A549 (cell line): Measurements from ENCODE around the gene ABHD6. TPM values are rescaled to one million over a fixed set of nuclear protein-coding genes. Genes with fewer than 3 reads are reported as not detected.

Source experiments
- ATAC-seq, 2 experiments: fragments of 200-7000 bp in 1 of 2; fragments of >200 bp in 1 of 2; cut with Nextera tagmentation in 1 of 2; cut with Tn5 transposase in 1 of 2; 3 replicates each; pipeline versions ENCODE4 v1.8.0 to v1.9.1; 2018 to 2020; ENCODE audit warnings: mild to moderate bottlenecking in 1 of 2, moderate library complexity in 1 of 2
- CTCF ChIA-PET: fragments of 300-600 bp; sonication (Branson Sonifier 250); formaldehyde crosslinking; extraction: SDS; loops from one replicate; lab custom pipeline; 2021; ENCODE audit warnings: antibody characterized with exemption, inconsistent platforms; lab: Yijun Ruan, JAX
- POLR2A ChIA-PET: fragments of 350-600 bp; formaldehyde crosslinking; extraction: SDS; loops from one replicate; lab custom pipeline; 2021; ENCODE audit warnings: antibody characterized with exemption, inconsistent platforms; lab: Yijun Ruan, JAX
- DNase-seq, 2 experiments: peaks; one replicate each; pipeline versions ENCODE4 v3.0.0 to v3.0.0-alpha.2; 2011 to 2016; ENCODE audit warnings: low read depth in 1 of 2, low spot score in 1 of 2
- FAIRE-seq: peaks from 2 replicates; lab custom pipeline; 2011; peaks lifted over from hg19 to GRCh38; lab: Jason Lieb, UNC
- H3K27ac ChIP-seq, 2 experiments: fragments of >200 bp; sonication (Bioruptor Twin); formaldehyde crosslinking; 3 replicates each; pipeline ENCODE4 v1.5.1; 2016 to 2017
- H3K4me1 ChIP-seq: fragments of >200 bp; sonication (Bioruptor Twin); formaldehyde crosslinking; 3 replicates; pipeline ENCODE4 v1.6.1; 2016
- H3K4me2 ChIP-seq: fragments of >200 bp; sonication (Bioruptor Twin); formaldehyde crosslinking; 3 replicates; pipeline ENCODE4 v1.6.1; 2016
- H3K4me3 ChIP-seq: fragments of >200 bp; sonication (Bioruptor Twin); formaldehyde crosslinking; 3 replicates; pipeline ENCODE4 v1.5.1; 2016
- H3K9me3 ChIP-seq: fragments of >200 bp; sonication (Bioruptor Twin); formaldehyde crosslinking; 3 replicates; pipeline ENCODE4 v1.6.1; 2016
- CHD4 ChIP-seq: fragments of 200-600 bp; sonication (generic); IDR thresholded peaks from 2 replicates; pipeline ENCODE4 v1.6.1; 2016; ENCODE audit warnings: antibody characterized with exemption, mild to moderate bottlenecking, borderline replicate concordance
- EHF ChIP-seq: fragments of 250-450 bp; sonication (Bioruptor Pico); IDR thresholded peaks from 2 replicates; pipeline ENCODE4 v1.5.0; 2020; ENCODE audit warnings: mild to moderate bottlenecking
- EP300 ChIP-seq, 2 experiments: fragments of >200 bp; sonication (Bioruptor Twin); formaldehyde crosslinking; IDR thresholded peaks; 2 replicates in 1 of 2; 3 replicates in 1 of 2; pipeline ENCODE4 v1.6.1; 2016 to 2017
- FOSL2 ChIP-seq, 2 experiments: fragments of 450-650 bp in 1 of 2; fragments of >200 bp in 1 of 2; sonication (Bioruptor Twin) in 1 of 2; formaldehyde crosslinking; IDR thresholded peaks; 2 replicates each; pipeline versions ENCODE4 v1.5.0 to v1.6.1; 2016 to 2020; ENCODE audit warnings: mild to moderate bottlenecking in 1 of 2, moderate library complexity in 1 of 2
- HDAC2 ChIP-seq: fragments of 200-600 bp; sonication (generic); IDR thresholded peaks from 2 replicates; pipeline ENCODE4 v1.6.1; 2016
- HES2 ChIP-seq: fragments of >200 bp; sonication (Bioruptor Twin); formaldehyde crosslinking; IDR thresholded peaks from 2 replicates; pipeline ENCODE4 v1.6.1; 2016
- JUNB ChIP-seq: fragments of >200 bp; sonication (Bioruptor Twin); formaldehyde crosslinking; IDR thresholded peaks from 2 replicates; pipeline ENCODE4 v1.6.1; 2016
- MAZ ChIP-seq: fragments of 150-350 bp; IDR thresholded peaks from 2 replicates; pipeline ENCODE4 v1.6.1; 2014; ENCODE audit warnings: antibody characterized with exemption, low read depth, low read length, borderline replicate concordance
- NFE2L2 ChIP-seq: fragments of 150-350 bp; conservative IDR thresholded peaks from 2 replicates; pipeline ENCODE4 v1.6.1; 2014; ENCODE audit warnings: low read length
- NR3C1 ChIP-seq: fragments of >200 bp; sonication (Bioruptor Twin); formaldehyde crosslinking; IDR thresholded peaks from 3 replicates; pipeline ENCODE4 v1.6.1; 2017
- RARB ChIP-seq: fragments of 250-450 bp; sonication (Bioruptor Pico); IDR thresholded peaks from 2 replicates; pipeline ENCODE4 v1.8.0; 2021; ENCODE audit warnings: mild to moderate bottlenecking, moderate library complexity
- RCOR1 ChIP-seq: fragments of 150-350 bp; IDR thresholded peaks from 2 replicates; pipeline ENCODE4 v1.6.1; 2014; ENCODE audit warnings: antibody characterized with exemption, low read length, low read depth
- RFX5 ChIP-seq: fragments of 450-650 bp; IDR thresholded peaks from 2 replicates; pipeline ENCODE4 v1.7.1; 2014; ENCODE audit warnings: antibody characterized with exemption, mild to moderate bottlenecking, moderate library complexity
- USF2 ChIP-seq: fragments of 450-650 bp; IDR thresholded peaks from 2 replicates; pipeline ENCODE4 v1.6.1; 2014; ENCODE audit warnings: antibody characterized with exemption
- WGBS: methylation state at CpG from one replicate; pipeline ENCODE4 v1.1.6; 2017; ENCODE audit errors: missing lambda C conversion rate; 5-methylcytosine and 5-hydroxymethylcytosine counted together
- polyA plus RNA-seq, 4 experiments: library from polyadenylated mRNA; depleted of rRNA in 3 of 4; stranded (reverse); fragments of >200 nt; fragmentation: RNase III in 1 of 4; extraction: RNeasy Plus Mini Kit Qiagen cat#74134 plus additional on column Dnase treatment in 1 of 4; gene quantifications; 2 replicates in 3 of 4; 3 replicates in 1 of 4; pipeline ENCODE4 v1.2.3, GENCODE V29; 2011 to 2017
- TF ChIP-seq, protein P1 (sequence below): IDR thresholded peaks from 2 replicates; pipeline ENCODE4 v1.6.1; 2012; ENCODE audit warnings: low read depth, borderline replicate concordance
- TF ChIP-seq, protein P2 (sequence below): fragments of 250-450 bp; sonication (Bioruptor Pico); IDR thresholded peaks from 2 replicates; pipeline ENCODE4 v1.5.0; 2020; ENCODE audit warnings: low read depth, mild to moderate bottlenecking, moderate library complexity
- TF ChIP-seq, protein P3 (sequence below): fragments of 150-350 bp; IDR thresholded peaks from 2 replicates; pipeline ENCODE4 v1.6.1; 2014; ENCODE audit warnings: low read depth, mild to moderate bottlenecking, low read length
- TF ChIP-seq, protein P4 (sequence below): fragments of >200 bp; sonication (Bioruptor Twin); formaldehyde crosslinking; IDR thresholded peaks from 3 replicates; pipeline ENCODE4 v1.6.1; 2016

ABHD6 gene
- polyA plus RNA-seq, 2 of the 4 experiments (the other 2 are of a cell fraction): 6.6 to 10.1 TPM

DNA sequence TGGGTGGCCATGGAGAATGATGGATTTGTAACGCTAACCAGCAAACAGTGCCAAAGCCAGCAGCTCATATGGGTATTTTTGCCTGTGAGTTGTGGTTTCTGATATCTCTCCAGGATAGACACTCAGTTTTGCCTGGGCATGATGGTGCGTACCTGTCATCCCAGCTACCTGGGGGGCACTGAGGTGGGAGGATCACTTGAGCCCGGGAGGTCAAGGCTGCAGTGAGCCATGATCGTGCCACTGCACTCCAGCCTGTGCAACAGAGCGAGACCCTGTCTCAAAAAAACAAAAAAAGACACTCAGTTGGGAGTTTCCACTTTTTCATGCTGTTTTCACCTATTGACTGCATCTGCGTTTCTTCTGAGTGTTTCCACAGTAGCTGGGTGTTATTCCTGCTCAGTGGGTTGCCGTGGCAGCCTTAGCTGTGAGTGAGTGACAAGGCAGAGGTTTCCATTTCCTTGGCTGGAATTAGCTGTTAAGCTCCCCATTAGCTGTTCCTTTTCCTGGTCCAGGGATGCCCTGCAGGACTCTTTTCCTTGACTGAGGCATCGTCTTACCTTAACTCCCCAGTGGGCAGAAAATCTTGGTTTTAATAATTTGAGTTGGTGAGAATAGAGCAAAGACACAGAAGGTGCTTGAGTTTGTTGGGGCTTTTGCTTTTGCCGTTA lies 54.2 kb downstream of the ABHD6 start:
- TF ChIP-seq CHD4: no peak
- TF ChIP-seq USF2: no peak
- TF ChIP-seq EP300 (IDR thresholded peaks at IDR 0.05): no peak
- TF ChIP-seq, protein P1, sequence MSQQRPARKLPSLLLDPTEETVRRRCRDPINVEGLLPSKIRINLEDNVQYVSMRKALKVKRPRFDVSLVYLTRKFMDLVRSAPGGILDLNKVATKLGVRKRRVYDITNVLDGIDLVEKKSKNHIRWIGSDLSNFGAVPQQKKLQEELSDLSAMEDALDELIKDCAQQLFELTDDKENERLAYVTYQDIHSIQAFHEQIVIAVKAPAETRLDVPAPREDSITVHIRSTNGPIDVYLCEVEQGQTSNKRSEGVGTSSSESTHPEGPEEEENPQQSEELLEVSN: no peak
- no peak for TF ChIP-seq RCOR1
- Histone ChIP-seq H3K4me2 (no peak overlapping the region), H3K27ac (no peak overlapping the region), H3K9me3 (no peaks in the 10 kb centered on the region), H3K4me3 (no peak overlapping the region), H3K4me1 (no peaks in the 10 kb centered on the region)
- FAIRE-seq (no peak), ATAC-seq (no peak), DNase-seq (no peak)
- ChIA-PET POLR2A (no interaction called here), CTCF (interaction anchor here (0.7 to 1.3 kb wide), 4 partner anchors 12 to 14 kb away, joined by 3 to 4 read pairs (median 3); partner anchors contain the start of genes HTD2 and RPP14)
- 77% methylated on average over 8 of the region's 9 CpGs for WGBS

DNA sequence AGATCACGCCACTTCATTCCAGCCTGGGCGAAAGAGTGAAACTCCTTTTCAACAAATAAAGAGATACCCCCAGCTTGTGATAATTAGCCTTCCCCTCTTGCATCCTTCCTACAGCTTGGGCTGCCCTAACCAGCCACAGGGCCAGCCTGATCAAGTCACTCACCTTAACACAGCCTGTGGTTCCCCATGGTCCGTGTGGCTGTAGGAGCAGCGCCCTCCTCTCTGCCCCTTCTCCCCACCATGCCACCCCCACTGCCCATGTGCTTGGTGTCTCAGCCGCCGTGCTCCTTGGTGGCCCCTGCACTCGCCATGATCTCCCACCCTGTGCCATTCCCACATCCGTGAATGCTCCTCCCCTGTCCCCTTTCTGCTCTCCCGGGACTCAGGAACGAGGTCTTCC lies 55.3 kb downstream of the ABHD6 start:
- no peak overlapping the region for H3K4me3 ChIP-seq
- FAIRE-seq (no peak), DNase-seq (no peak), ATAC-seq (no peak)
- ChIA-PET CTCF (interaction anchor here (0.7 to 1.6 kb wide), 6 partner anchors 13 to 105 kb away, joined by 3 to 5 read pairs (median 4); partner anchors contain the start of genes HTD2 and RPP14), POLR2A (no interaction called here)
- H3K27ac ChIP-seq: no peak overlapping the region
- TF ChIP-seq RFX5: no peak
- TF ChIP-seq, protein P2, sequence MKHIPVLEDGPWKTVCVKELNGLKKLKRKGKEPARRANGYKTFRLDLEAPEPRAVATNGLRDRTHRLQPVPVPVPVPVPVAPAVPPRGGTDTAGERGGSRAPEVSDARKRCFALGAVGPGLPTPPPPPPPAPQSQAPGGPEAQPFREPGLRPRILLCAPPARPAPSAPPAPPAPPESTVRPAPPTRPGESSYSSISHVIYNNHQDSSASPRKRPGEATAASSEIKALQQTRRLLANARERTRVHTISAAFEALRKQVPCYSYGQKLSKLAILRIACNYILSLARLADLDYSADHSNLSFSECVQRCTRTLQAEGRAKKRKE (CRISPR knock-in tag): no peak
- no peak for TF ChIP-seq HDAC2
- no peak for TF ChIP-seq RARB (CRISPR knock-in tag)
- TF ChIP-seq NFE2L2: no peak
- TF ChIP-seq MAZ: no peak
- no peak for TF ChIP-seq EHF (CRISPR knock-in tag)
- no peak for TF ChIP-seq JUNB
- TF ChIP-seq, protein P3, sequence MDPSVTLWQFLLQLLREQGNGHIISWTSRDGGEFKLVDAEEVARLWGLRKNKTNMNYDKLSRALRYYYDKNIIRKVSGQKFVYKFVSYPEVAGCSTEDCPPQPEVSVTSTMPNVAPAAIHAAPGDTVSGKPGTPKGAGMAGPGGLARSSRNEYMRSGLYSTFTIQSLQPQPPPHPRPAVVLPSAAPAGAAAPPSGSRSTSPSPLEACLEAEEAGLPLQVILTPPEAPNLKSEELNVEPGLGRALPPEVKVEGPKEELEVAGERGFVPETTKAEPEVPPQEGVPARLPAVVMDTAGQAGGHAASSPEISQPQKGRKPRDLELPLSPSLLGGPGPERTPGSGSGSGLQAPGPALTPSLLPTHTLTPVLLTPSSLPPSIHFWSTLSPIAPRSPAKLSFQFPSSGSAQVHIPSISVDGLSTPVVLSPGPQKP: no peak
- no peak for TF ChIP-seq FOSL2 (IDR thresholded peaks at IDR 0.05)
- TF ChIP-seq FOSL2 (CRISPR knock-in tag; IDR thresholded peaks at IDR 0.05): no peak
- H3K9me3 ChIP-seq: no peaks in the 10 kb centered on the region
- no peak overlapping the region for H3K4me2 ChIP-seq
- no peaks in the 10 kb centered on the region for H3K4me1 ChIP-seq
- 94% methylated on average over 10 of the region's 10 CpGs for WGBS

GRCh38 chr3:58293516-58293915 lies 55.9 kb downstream of the ABHD6 start:
- FAIRE-seq: no peak
- ATAC-seq: no peak
- H3K4me2 ChIP-seq: no peak overlapping the region
- no peaks in the 10 kb centered on the region for H3K9me3 ChIP-seq
- CTCF ChIA-PET: interaction anchor here (0.5 to 1.6 kb wide), 4 partner anchors 13 to 232 kb away, joined by 3 to 5 read pairs (median 4); partner anchors contain the start of genes HTD2 and RPP14
- POLR2A ChIA-PET: no interaction called here
- H3K27ac ChIP-seq: no peak overlapping the region
- TF ChIP-seq, protein P4, sequence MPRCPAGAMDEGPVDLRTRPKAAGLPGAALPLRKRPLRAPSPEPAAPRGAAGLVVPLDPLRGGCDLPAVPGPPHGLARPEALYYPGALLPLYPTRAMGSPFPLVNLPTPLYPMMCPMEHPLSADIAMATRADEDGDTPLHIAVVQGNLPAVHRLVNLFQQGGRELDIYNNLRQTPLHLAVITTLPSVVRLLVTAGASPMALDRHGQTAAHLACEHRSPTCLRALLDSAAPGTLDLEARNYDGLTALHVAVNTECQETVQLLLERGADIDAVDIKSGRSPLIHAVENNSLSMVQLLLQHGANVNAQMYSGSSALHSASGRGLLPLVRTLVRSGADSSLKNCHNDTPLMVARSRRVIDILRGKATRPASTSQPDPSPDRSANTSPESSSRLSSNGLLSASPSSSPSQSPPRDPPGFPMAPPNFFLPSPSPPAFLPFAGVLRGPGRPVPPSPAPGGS: no peak
- no peak for TF ChIP-seq FOSL2 (IDR thresholded peaks at IDR 0.05)
- no peak for TF ChIP-seq FOSL2 (CRISPR knock-in tag; IDR thresholded peaks at IDR 0.05)
- no peak for TF ChIP-seq NR3C1
- no peak for TF ChIP-seq HES2
- TF ChIP-seq, protein P2 (CRISPR knock-in tag): no peak
- 65% methylated on average over 9 of the region's 9 CpGs for WGBS
- DNase-seq: no peak
- H3K4me3 ChIP-seq: no peak overlapping the region
- no peaks in the 10 kb centered on the region for H3K4me1 ChIP-seq
